ENCODE data around the gene ARG1.

DNA sequence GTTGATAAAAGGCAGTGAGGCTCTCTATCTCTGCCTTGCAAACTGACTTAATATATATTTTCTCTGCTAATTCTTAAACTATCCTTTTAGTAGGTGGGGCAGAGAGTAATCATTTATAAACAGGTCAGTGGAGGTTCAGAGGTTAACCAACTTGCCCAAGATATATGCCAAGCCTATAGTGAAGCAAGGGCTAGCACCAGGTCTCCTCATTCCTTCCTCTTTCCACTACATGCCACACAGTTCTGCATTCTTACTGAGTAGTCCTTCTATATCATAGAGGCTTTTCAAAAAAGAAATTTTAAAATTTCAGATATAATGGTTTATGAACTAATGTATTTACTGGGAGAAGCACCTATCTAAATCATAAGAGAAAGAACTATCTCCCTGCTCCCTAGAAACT is 8.5 kb downstream of the ARG1 start:
- TF ChIP-seq, protein P1, sequence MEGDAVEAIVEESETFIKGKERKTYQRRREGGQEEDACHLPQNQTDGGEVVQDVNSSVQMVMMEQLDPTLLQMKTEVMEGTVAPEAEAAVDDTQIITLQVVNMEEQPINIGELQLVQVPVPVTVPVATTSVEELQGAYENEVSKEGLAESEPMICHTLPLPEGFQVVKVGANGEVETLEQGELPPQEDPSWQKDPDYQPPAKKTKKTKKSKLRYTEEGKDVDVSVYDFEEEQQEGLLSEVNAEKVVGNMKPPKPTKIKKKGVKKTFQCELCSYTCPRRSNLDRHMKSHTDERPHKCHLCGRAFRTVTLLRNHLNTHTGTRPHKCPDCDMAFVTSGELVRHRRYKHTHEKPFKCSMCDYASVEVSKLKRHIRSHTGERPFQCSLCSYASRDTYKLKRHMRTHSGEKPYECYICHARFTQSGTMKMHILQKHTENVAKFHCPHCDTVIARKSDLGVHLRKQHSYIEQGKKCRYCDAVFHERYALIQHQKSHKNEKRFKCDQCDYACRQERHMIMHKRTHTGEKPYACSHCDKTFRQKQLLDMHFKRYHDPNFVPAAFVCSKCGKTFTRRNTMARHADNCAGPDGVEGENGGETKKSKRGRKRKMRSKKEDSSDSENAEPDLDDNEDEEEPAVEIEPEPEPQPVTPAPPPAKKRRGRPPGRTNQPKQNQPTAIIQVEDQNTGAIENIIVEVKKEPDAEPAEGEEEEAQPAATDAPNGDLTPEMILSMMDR (conservative IDR thresholded peaks at IDR 0.05; ENCODE audit: low read length) = no peak
- no peak for TF ChIP-seq EZH2phosphoT487 (IDR thresholded peaks at IDR 0.05; ENCODE audit: borderline replicate concordance, low read depth, low read length)
